K562 (cell line): ENCODE measurements around the gene CTSW. TPM values are rescaled to one million over a fixed set of nuclear protein-coding genes. Genes with fewer than 3 reads are reported as not detected.

Source experiments
- ATAC-seq: fragments of 200-7000 bp; cut with Tn5 transposase; 3 replicates; pipeline ENCODE4 v1.9.1; 2020; ENCODE audit warnings: moderate library complexity
- BruUV-seq: library from RNA; stranded (reverse); fragments of 400-500 nt; replicated peaks from 2 replicates; lab custom pipeline; 2021; lab: Mats Ljungman, UMichigan
- CTCF ChIA-PET: fragments of 300-600 bp; formaldehyde crosslinking; extraction: SDS; loops from one replicate; lab custom pipeline; 2021; ENCODE audit warnings: low intra/inter-chr PET ratio; lab: Yijun Ruan, JAX
- POLR2A ChIA-PET: fragments of 300-600, 350-650 bp; sonication (Branson Sonifier 250); formaldehyde crosslinking; extraction: SDS; loops from one replicate; lab custom pipeline; 2021; ENCODE audit warnings: antibody characterized with exemption, inconsistent platforms; lab: Yijun Ruan, JAX
- DNase-seq, 4 experiments: peaks; one replicate each; pipeline versions ENCODE4 v3.0.0 to v3.0.0-alpha.2; 2011 to 2018; ENCODE audit warnings: low spot score in 3 of 4, mixed read lengths in 3 of 4; ENCODE audit errors: extremely low read depth in 1 of 4
- FAIRE-seq: peaks from 2 replicates; lab custom pipeline; 2011; peaks lifted over from hg19 to GRCh38; lab: Jason Lieb, UNC
- H2AFZ ChIP-seq: 2 replicates; pipeline ENCODE4 v1.6.0; 2011; ENCODE audit warnings: low read depth, low read length, control low read depth, inconsistent platforms
- H3K27ac ChIP-seq: fragments of 200-600 bp; 3 replicates; pipeline ENCODE4 v1.8.0; 2011; ENCODE audit warnings: low read depth, mild to moderate bottlenecking, control low read depth, inconsistent platforms, low read length, moderate library complexity, mixed read lengths; ENCODE audit errors: extremely low read depth
- H3K27me3 ChIP-seq, 2 experiments: fragments of 300-600 bp in 1 of 2; 2 replicates in 1 of 2; 3 replicates in 1 of 2; pipeline versions ENCODE4 v1.6.0 to v1.8.0; 2011; ENCODE audit warnings: inconsistent platforms in 2 of 2, low read length in 2 of 2, mild to moderate bottlenecking in 1 of 2, mixed read lengths in 1 of 2, moderate library complexity in 1 of 2; ENCODE audit not compliant: control insufficient read depth in 2 of 2, insufficient read depth in 2 of 2
- H3K36me3 ChIP-seq: fragments of 300-600 bp; 3 replicates; pipeline ENCODE4 v1.8.0; 2011; ENCODE audit warnings: mild to moderate bottlenecking, low read length, inconsistent platforms; ENCODE audit not compliant: control insufficient read depth, insufficient read depth
- H3K4me1 ChIP-seq, 2 experiments: fragments of 200-600 bp in 1 of 2; replicated peaks in 1 of 2; 2 replicates in 1 of 2; 3 replicates in 1 of 2; pipeline versions ENCODE4 v1.5.1 to v1.8.0; 2011; ENCODE audit warnings: inconsistent platforms in 2 of 2, low read length in 2 of 2, mild to moderate bottlenecking in 1 of 2, mixed read lengths in 1 of 2, moderate library complexity in 1 of 2; ENCODE audit not compliant: control insufficient read depth in 2 of 2, insufficient read depth in 2 of 2
- H3K4me2 ChIP-seq: 2 replicates; pipeline ENCODE4 v1.6.1; 2011; ENCODE audit warnings: low read length, control low read depth, inconsistent platforms, mixed read lengths; ENCODE audit not compliant: insufficient read depth
- H3K4me3 ChIP-seq: fragments of 200-600 bp; sonication (generic), shearing (Covaris generic); 2 replicates; pipeline ENCODE4 v1.5.1; 2016; ENCODE audit warnings: control low read depth, inconsistent platforms
- H3K79me2 ChIP-seq: fragments of 200-600 bp; 3 replicates; pipeline ENCODE4 v1.8.0; 2011; ENCODE audit warnings: low read length, inconsistent platforms; ENCODE audit not compliant: control insufficient read depth, insufficient read depth
- H3K9ac ChIP-seq, 2 experiments: 2 replicates each; pipeline versions ENCODE4 v1.6.0 to v1.6.1; 2011; ENCODE audit warnings: low read depth in 2 of 2, low read length in 2 of 2, control low read depth in 1 of 2, inconsistent platforms in 1 of 2, mild to moderate bottlenecking in 1 of 2, mixed read lengths in 1 of 2; ENCODE audit not compliant: insufficient read depth in 1 of 2
- H3K9me1 ChIP-seq: one replicate; pipeline ENCODE4 v1.6.0; 2011; ENCODE audit warnings: inconsistent platforms, mild to moderate bottlenecking, low read length, moderate library complexity; ENCODE audit not compliant: control insufficient read depth, insufficient read depth
- H3K9me3 ChIP-seq: replicated peaks from 2 replicates; pipeline ENCODE4 v1.5.1; 2011; ENCODE audit warnings: low read depth, low read length, inconsistent platforms; ENCODE audit not compliant: control insufficient read depth, insufficient read depth
- H4K20me1 ChIP-seq: replicated peaks from 2 replicates; pipeline ENCODE4 v1.6.1; 2011; ENCODE audit warnings: low read length, inconsistent platforms, mixed read lengths; ENCODE audit not compliant: control insufficient read depth, insufficient read depth
- CBFB ChIP-seq: sonication (generic); formaldehyde crosslinking; IDR thresholded peaks from 2 replicates; pipeline ENCODE4 v1.4.0; 2020; ENCODE audit warnings: mild to moderate bottlenecking, missing genetic modification reagents
- CREM ChIP-seq: IDR thresholded peaks from 2 replicates; pipeline ENCODE4 v1.6.1; 2014; ENCODE audit warnings: antibody characterized with exemption, low read depth
- FOXP1 ChIP-seq: sonication (generic); formaldehyde crosslinking; IDR thresholded peaks from 2 replicates; pipeline ENCODE4 v1.8.0; 2022; ENCODE audit warnings: mild to moderate bottlenecking, missing genetic modification reagents
- GTF2E2 ChIP-seq: fragments of 200-800 bp; sonication (Bioruptor generic); IDR thresholded peaks from 2 replicates; pipeline ENCODE4 v1.6.1; 2016; ENCODE audit warnings: missing genetic modification characterization, missing compliant biosample characterization
- HNRNPL ChIP-seq: fragments of 200-400 bp; formaldehyde crosslinking; IDR thresholded peaks from 2 replicates; pipeline ENCODE4 v1.6.1; 2017; ENCODE audit warnings: low read depth, mild to moderate bottlenecking, low read length
- NFIC ChIP-seq: fragments of 450-650 bp; IDR thresholded peaks from 2 replicates; pipeline ENCODE4 v1.6.1; 2017; ENCODE audit warnings: mild to moderate bottlenecking, inconsistent platforms
- PKNOX1 ChIP-seq: fragments of 450-650 bp; IDR thresholded peaks from 2 replicates; pipeline ENCODE4 v1.6.1; 2016
- POLR2G ChIP-seq: fragments of 200-400 bp; formaldehyde crosslinking; IDR thresholded peaks from 2 replicates; pipeline ENCODE4 v1.6.1; 2017; ENCODE audit warnings: low read depth, mild to moderate bottlenecking, antibody characterized with exemption, low read length, moderate library complexity
- RBFOX2 ChIP-seq: fragments of 200-400 bp; formaldehyde crosslinking; IDR thresholded peaks from 2 replicates; pipeline ENCODE4 v1.6.1; 2017; ENCODE audit warnings: low read depth, mild to moderate bottlenecking, low read length, moderate library complexity
- RBM14 ChIP-seq: fragments of 200-400 bp; formaldehyde crosslinking; IDR thresholded peaks from 2 replicates; pipeline ENCODE4 v1.6.1; 2018; ENCODE audit warnings: low read depth, mild to moderate bottlenecking, low read length, moderate library complexity, borderline replicate concordance; ENCODE audit not compliant: insufficient read depth
- SREBF2 ChIP-seq: sonication (generic); formaldehyde crosslinking; IDR thresholded peaks from 2 replicates; pipeline ENCODE4 v1.4.0; 2020; ENCODE audit warnings: mild to moderate bottlenecking, missing genetic modification reagents
- ZBTB2 ChIP-seq: fragments of 450-650 bp; IDR thresholded peaks from 2 replicates; pipeline ENCODE4 v1.6.1; 2016; ENCODE audit warnings: antibody characterized with exemption
- ZNF24 ChIP-seq: fragments of 450-650 bp; IDR thresholded peaks from 2 replicates; pipeline ENCODE4 v1.6.1; 2016
- ZNF444 ChIP-seq: fragments of 250-450 bp; sonication (Bioruptor Pico); IDR thresholded peaks from 2 replicates; pipeline ENCODE4 v1.4.0; 2020; ENCODE audit warnings: mild to moderate bottlenecking, moderate library complexity
- ZNF668 ChIP-seq: fragments of 250-450 bp; sonication (Bioruptor Pico); IDR thresholded peaks from 2 replicates; pipeline ENCODE4 v1.8.0; 2022; ENCODE audit warnings: mild to moderate bottlenecking, inconsistent platforms
- WGBS: fragments of 100-300 bp; shearing (Covaris generic); methylation state at CpG from one replicate; pipeline ENCODE4 v1.1.6; 2016; ENCODE audit warnings: low coverage, mixed read lengths; ENCODE audit not compliant: insufficient coverage; ENCODE audit errors: missing lambda C conversion rate; 5-methylcytosine and 5-hydroxymethylcytosine counted together
- in situ Hi-C: fragments of 300-500 bp; cut with MboI; formaldehyde crosslinking; loops from 4 replicates; pipeline ENCODE4 v1.15.0; 2018; ENCODE audit warnings: inconsistent platforms, mixed read lengths
- intact Hi-C: fragments of 100-400 bp; cut with micrococcal nuclease; formaldehyde crosslinking; loops from 2 replicates; pipeline ENCODE4 v1.14.2; 2022
- polyA plus RNA-seq, 8 experiments: library from polyadenylated mRNA; depleted of rRNA in 4 of 8; stranded (reverse) in 5 of 8; unstranded in 3 of 8; fragments of >200 nt; fragmentation: Nextera tagmentation in 2 of 8; fragmentation: Illumina TruSeq in 1 of 8; extraction: Ambion mirVana in 2 of 8; extraction: Trizol in 1 of 8; gene quantifications; 2 replicates each; pipeline versions ENCODE4 v1.2.1 to v1.2.3, GENCODE V29; 2011 to 2014; ENCODE audit warnings: inconsistent platforms in 1 of 8, missing spikeins in 1 of 8
- total RNA-seq, 7 experiments: library from RNA; depleted of rRNA in 6 of 7; stranded (reverse); fragments of >200 nt in 6 of 7; fragmentation: Illumina TruSeq in 2 of 7; extraction: Trizol in 2 of 7; gene quantifications; 2 replicates each; pipeline versions ENCODE4 v1.2.1 to v1.2.3, GENCODE V29; 2011 to 2021; ENCODE audit warnings: low replicate concordance in 1 of 7

The CTSW gene
- total and polyA plus RNA-seq, 9 of the 15 experiments (the other 6 are each of a cell fraction or from before 2014, with no cell fraction given): 0.04 TPM; not detected in 8

DNA sequence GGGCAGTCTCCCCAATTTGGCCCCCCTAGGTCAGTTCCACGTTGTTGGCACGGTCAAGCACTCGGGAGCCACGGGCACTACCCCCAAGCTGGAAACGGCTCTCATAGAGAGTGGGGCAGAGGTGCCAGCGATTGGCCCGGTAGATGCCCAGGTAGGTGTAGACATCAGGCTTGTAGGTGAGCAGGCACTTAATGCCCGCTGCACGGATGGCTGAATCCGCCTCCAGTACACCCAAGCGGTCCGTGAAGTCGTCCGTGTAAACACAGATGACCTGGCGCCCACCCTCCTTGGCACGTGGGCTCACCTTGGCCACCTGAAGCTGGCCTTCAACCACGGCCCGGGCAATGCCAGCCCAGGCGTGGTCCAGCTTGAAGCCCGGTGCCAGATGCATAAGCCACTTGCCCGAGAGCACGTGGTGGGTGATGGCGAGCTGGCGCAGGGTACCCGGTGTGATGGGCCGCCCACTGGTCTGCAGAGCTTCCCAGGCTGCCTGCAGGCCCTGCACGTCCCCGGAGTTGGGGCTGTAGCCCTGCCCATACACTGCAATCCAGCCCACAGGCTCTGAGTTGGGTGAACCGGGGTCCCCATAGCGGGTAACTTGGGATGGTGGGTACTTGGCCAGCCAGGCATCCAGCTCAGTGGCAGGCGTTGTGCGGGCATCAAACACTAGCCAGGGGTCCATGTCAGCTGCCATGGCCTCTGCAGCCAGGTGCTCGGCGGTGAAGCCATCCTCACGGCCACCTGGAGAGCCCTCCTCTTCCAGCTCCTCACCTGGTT lies 38.0 kb downstream of the CTSW start:
- Histone ChIP-seq H3K4me2 (peak overlapping the region; percentile 94), H3K27me3 (no peaks in the 10 kb centered on the region), H2AFZ (no peak overlapping the region), H3K9me3 (no peaks in the 10 kb centered on the region), H3K9ac (peak overlapping the region; percentile 96 to 99), H3K27ac (peak overlapping the region; percentile 95; the same call in 2 of the 3 replicates), H3K79me2 (peaks cover 31% of the 10 kb centered on the region), H3K4me1 (peaks cover 30 to 65% of the 10 kb centered on the region in 2 experiments), H4K20me1 (no peaks in the 10 kb centered on the region), H3K4me3 (peak overlapping the region; percentile 98), H3K36me3 (peaks cover 25% of the 10 kb centered on the region; the same call in 1 of the 3 replicates), H3K9me1 (no peaks in the 10 kb centered on the region)
- TF ChIP-seq RBM14 (0 out of 2 replicates have a peak, but pooled peaks have one; percentile 82), PKNOX1 (no peak), ZBTB2 (no peak), ZNF24 (no peak), FOXP1 (CRISPR knock-in tag) (0 out of 2 replicates have a peak, but pooled peaks have one; percentile 8), ZNF668 (CRISPR knock-in tag) (no peak), NFIC (no peak), CBFB (0 out of 2 replicates have a peak, but pooled peaks have one; percentile 40), HNRNPL (peak; percentile 89; the same call in 1 of the 2 replicates), GTF2E2 (0 out of 2 replicates have a peak, but pooled peaks have one; percentile 7), ZNF444 (CRISPR knock-in tag) (no peak), CREM (no peak), SREBF2 (no peak), RBFOX2 (peak; percentile 66), POLR2G (peak; percentile 70)
- in situ Hi-C loops (no loop called here), intact Hi-C loops (no loop called here)
- no peak for ATAC-seq
- TSS peak; percentile 75 for BruUV-seq
- FAIRE-seq: no peak
- CTCF ChIA-PET: no interaction called here
- DNase-seq: no peak
- POLR2A ChIA-PET: interaction anchor here (0.7 to 2.1 kb wide), 10 partner anchors 8 to 248 kb away, joined by 3 to 12 read pairs (median 6); partner anchors contain the start of genes CCDC85B and FOSL1
- WGBS: 91% methylated on average over 33 of the region's 35 CpGs
